RWPE2 (cell line): ENCODE measurements around the gene OR52K2.

Experiments used
- ATAC-seq: fragments of 200-7000 bp; cut with Tn5 transposase; 3 replicates; pipeline ENCODE4 v1.9.1; 2021; ENCODE audit warnings: low read depth
- DNase-seq: peaks from one replicate; pipeline ENCODE4 v3.0.0-alpha.2; 2020; ENCODE audit warnings: low spot score
- H3K27ac ChIP-seq: fragments of 450-650 bp; 2 replicates; pipeline ENCODE4 v1.5.1; 2017; ENCODE audit warnings: mild to moderate bottlenecking; ENCODE audit not compliant: poor library complexity, severe bottlenecking
- H3K27me3 ChIP-seq: fragments of 250-450 bp; sonication (Bioruptor Pico); 2 replicates; pipeline ENCODE4 v1.5.1; 2021; ENCODE audit warnings: mild to moderate bottlenecking, moderate library complexity; ENCODE audit not compliant: insufficient read depth, poor library complexity, severe bottlenecking
- H3K36me3 ChIP-seq: fragments of 250-450 bp; sonication (Bioruptor Pico); 2 replicates; pipeline ENCODE4 v1.5.1; 2020; ENCODE audit warnings: low read depth, mild to moderate bottlenecking, moderate library complexity
- H3K4me1 ChIP-seq: fragments of 250-450 bp; sonication (Bioruptor Pico); 2 replicates; pipeline ENCODE4 v1.5.1; 2021; ENCODE audit warnings: mild to moderate bottlenecking, moderate library complexity; ENCODE audit not compliant: insufficient read depth, poor library complexity, severe bottlenecking
- H3K4me3 ChIP-seq: fragments of 250-450 bp; sonication (Bioruptor Pico); 2 replicates; pipeline ENCODE4 v1.5.1; 2021; ENCODE audit warnings: mild to moderate bottlenecking, moderate library complexity; ENCODE audit not compliant: severe bottlenecking
- H3K9me3 ChIP-seq: fragments of 250-450 bp; sonication (Bioruptor Pico); 2 replicates; pipeline ENCODE4 v1.5.1; 2021; ENCODE audit warnings: mild to moderate bottlenecking, moderate library complexity; ENCODE audit not compliant: severe bottlenecking
- CTCF ChIP-seq: fragments of 450-650 bp; IDR thresholded peaks from one replicate; pipeline ENCODE4 v1.5.1; 2017; ENCODE audit warnings: mild to moderate bottlenecking, moderate library complexity; ENCODE audit not compliant: poor library complexity, severe bottlenecking

OR52K2 gene

GRCh38 chr11:4430051-4430450 is 19.0 kb upstream of the OR52K2 start:
- Histone ChIP-seq H3K4me3 (no peak overlapping the region), H3K27ac (no peak overlapping the region), H3K27me3 (no peaks in the 10 kb centered on the region), H3K36me3 (no peaks in the 10 kb centered on the region), H3K4me1 (no peaks in the 10 kb centered on the region), H3K9me3 (no peaks in the 10 kb centered on the region)
- DNase-seq (no peak), ATAC-seq (no peak)
- TF ChIP-seq CTCF = no peak

- Histone ChIP-seq H3K4me1 (no peaks in the 10 kb centered on the region), H3K4me3 (no peak overlapping the region), H3K27ac (no peak overlapping the region), H3K9me3 (no peaks in the 10 kb centered on the region), H3K27me3 (no peaks in the 10 kb centered on the region), H3K36me3 (no peaks in the 10 kb centered on the region)
- ATAC-seq (no peak), DNase-seq (no peak)
- no peak for TF ChIP-seq CTCF
Measured at GRCh38 chr11:4433856-4434255, 15.2 kb upstream of the OR52K2 start.

- H3K4me3 ChIP-seq = no peak overlapping the region
- no peaks in the 10 kb centered on the region for H3K4me1 ChIP-seq
- H3K27ac ChIP-seq = no peak overlapping the region
- H3K27me3 ChIP-seq = no peaks in the 10 kb centered on the region
- no peaks in the 10 kb centered on the region for H3K36me3 ChIP-seq
- TF ChIP-seq CTCF = no peak
- H3K9me3 ChIP-seq = no peaks in the 10 kb centered on the region
- no peak for DNase-seq
- no peak for ATAC-seq
Measured at GRCh38 chr11:4436411-4436810, 12.7 kb upstream of the OR52K2 start.

GRCh38 chr11:4441515-4441914 is 7.6 kb upstream of the OR52K2 start:
- TF ChIP-seq CTCF = no peak
- DNase-seq = no peak
- Histone ChIP-seq H3K36me3 (no peaks in the 10 kb centered on the region), H3K9me3 (no peaks in the 10 kb centered on the region), H3K27me3 (no peaks in the 10 kb centered on the region), H3K4me1 (no peaks in the 10 kb centered on the region), H3K27ac (no peak overlapping the region), H3K4me3 (no peak overlapping the region)
- no peak for ATAC-seq

- TF ChIP-seq CTCF = no peak
- H3K9me3 ChIP-seq = no peaks in the 10 kb centered on the region
- no peak for DNase-seq
- ATAC-seq = no peak
- no peaks in the 10 kb centered on the region for H3K27me3 ChIP-seq
- no peaks in the 10 kb centered on the region for H3K4me1 ChIP-seq
- H3K36me3 ChIP-seq = no peaks in the 10 kb centered on the region
- H3K4me3 ChIP-seq = no peak overlapping the region
- no peak overlapping the region for H3K27ac ChIP-seq
Measured at GRCh38 chr11:4443232-4443891, 5.7 kb upstream of the OR52K2 start.
